Myometrial cell (primary cell): ENCODE data around the gene FSIP2. TPM values are rescaled to one million over a fixed set of nuclear protein-coding genes. Genes with fewer than 3 reads are reported as not detected.

Experiments used
- total RNA-seq: library from RNA; depleted of rRNA; stranded (reverse); fragments of >200 nt; gene quantifications from 2 replicates; pipeline ENCODE4 v1.2.3, GENCODE V29; 2015

Gene FSIP2, protein sequence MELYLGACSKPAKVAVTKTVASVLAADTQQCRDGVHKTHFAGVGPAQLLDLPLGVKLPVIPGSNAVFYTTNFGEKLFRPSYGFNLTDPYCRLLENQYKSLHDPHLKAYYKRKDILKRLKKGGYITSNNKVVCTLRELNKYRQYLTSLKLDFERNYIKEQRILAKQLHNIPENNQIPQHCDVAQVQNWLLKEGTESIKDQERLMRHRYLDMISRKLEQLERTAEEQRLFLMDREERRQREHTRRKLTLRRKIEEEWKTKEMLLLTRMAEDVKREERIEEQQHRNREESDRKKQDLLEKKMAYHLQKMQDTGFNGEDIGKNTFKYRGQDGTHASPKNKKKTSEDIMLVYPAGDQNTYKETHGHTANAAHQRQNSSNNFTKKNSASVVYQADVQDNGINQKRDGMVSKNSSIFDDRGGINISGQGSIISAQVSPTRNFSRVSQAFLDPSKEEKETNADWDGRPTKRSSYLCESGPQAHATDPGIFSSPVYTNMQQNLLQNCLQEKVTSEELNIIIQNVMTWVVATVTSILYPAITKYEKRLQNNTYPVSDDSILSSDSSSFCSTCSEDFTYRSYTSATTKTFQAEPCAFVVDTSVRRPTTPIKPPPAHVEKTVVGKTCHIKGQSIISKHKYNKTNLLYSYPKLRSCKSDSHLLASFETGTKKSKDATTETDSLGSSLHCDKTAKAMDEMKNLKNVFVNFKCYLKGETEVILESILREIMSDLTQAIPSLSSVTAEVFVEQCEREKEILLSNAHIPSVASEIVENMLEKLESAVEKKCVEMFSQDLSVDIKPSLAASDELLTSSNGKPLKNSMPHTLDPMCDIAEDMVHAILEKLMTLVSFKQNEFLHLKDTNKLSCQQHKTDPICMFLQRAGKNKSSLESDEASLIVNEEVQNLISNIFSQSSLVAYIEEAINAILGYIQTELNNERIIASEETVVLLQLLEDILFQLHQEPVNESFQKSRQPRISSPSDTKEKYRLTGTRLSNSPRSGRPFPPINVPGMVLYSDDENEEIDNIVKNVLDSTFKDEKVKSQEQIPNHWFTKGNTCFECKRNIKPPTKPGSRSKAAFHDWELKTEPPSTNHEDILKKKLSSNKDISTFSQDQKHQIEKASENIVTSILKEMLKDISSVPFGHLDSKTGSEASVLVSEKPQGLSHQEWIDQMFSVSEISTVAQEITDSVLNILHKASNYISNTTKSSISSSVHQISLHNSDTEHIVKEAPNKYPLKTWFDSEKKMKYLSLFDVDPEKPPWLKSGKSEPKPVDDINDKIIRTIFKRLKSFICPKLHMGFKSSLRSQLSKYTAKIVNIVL (N-terminal part only)
- total RNA-seq = under 0.01 TPM in 1 of 2 replicates, not detected in the other

DNA sequence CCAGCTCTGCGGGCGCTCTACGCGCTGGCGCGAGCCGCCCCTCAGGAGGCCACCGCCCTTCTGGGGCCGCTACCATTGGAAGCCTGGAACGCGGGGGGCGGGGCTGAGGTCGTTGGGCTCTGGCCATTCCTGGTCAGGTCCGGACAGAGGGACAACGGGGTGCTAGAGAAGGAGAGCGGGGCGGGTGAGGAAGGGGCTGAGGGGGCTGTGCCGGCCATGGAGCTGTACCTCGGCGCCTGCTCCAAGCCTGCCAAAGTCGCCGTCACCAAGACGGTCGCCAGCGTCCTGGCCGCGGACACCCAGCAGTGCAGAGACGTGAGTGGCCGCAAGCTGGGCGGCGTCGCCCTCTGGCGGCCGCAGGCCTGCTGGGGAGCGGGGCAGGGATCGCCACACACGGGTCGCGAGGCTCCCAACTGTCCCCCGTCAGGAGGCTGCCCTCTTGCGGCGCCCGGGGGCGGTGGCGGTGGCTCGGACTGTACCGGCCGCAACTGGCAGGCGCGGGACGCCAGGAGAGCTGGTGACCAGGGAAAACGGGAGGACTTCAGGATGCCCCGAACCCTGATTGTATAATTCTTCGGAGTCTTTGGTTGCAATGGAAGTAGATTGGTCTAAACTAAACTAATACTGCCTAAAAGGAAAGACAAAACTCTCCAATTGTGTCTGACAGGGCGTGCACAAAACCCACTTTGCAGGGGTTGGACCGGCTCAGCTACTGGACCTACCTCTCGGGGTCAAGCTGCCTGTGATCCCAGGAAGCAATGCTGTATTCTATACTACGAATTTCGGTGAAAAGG is at the start of gene FSIP2:
TSS of gene FSIP2 (plus strand) at position 126 of the 794 bp plus-strand sequence. CDS start at position 217, 91 bp downstream.

